Aorta (tissue), 4 donors: ENCODE measurements around the gene GPRC6A. TPM values are rescaled to one million over a fixed set of nuclear protein-coding genes. Genes with fewer than 3 reads are reported as not detected.

Source experiments
- polyA plus RNA-seq, 2 donors: library from polyadenylated mRNA; stranded (reverse); fragments of 200-250 nt; gene quantifications; one replicate each; pipeline ENCODE4 v1.2.3, GENCODE V29; 2013
- total RNA-seq, 2 donors: library from RNA; stranded (reverse); fragmentation: NEBNext Ultra II Directional; extraction: Animal tissue kit (Norgen Biotek cat#: 25700); gene quantifications; one replicate each; pipeline ENCODE4 v1.2.1, GENCODE V29; 2021
- donor health status: healthy with polysubstance abuse.
- donor health status: Bipolar disorder and iron deficiency.
- donor health status: DM: no; HTN: no; CAD: no.
- donor health status: DM: yes; HTN: yes; CAD: no.

The GPRC6A gene
- total and polyA plus RNA-seq, 4 donors = not detected

Other genes with a start within 250 kb of the GPRC6A start
- gene RSPH4A, start 212.6 kb downstream of the GPRC6A start, total RNA-seq = under 1 TPM; 0.48 to 0.68 TPM
- gene RSPH4A, start 212.6 kb downstream of the GPRC6A start, polyA plus RNA-seq = under 1 TPM in 1 of 2 donors, not detected in 1; 0.51 TPM
- gene ZUP1, start 160.3 kb downstream of the GPRC6A start, total RNA-seq = 10 to 100 TPM; 11.4 TPM
- gene ZUP1, start 160.3 kb downstream of the GPRC6A start, polyA plus RNA-seq = 1 to 10 TPM; 4.6 to 7.1 TPM
- gene KPNA5, start 147.9 kb downstream of the GPRC6A start, total RNA-seq = 10 to 100 TPM; 18.9 to 21.7 TPM
- gene KPNA5, start 147.9 kb downstream of the GPRC6A start, polyA plus RNA-seq = 1 to 10 TPM; 3.4 to 3.8 TPM
- gene FAM162B, start 63.4 kb downstream of the GPRC6A start, total RNA-seq = 1 to 10 TPM; 3.2 to 6.2 TPM
- gene FAM162B, start 63.4 kb downstream of the GPRC6A start, polyA plus RNA-seq = under 1 TPM in 1 of 2 donors, not detected in 1; 0.88 TPM
- gene RFX6, start 48.2 kb upstream of the GPRC6A start, total RNA-seq = not detected
- gene RFX6, start 48.2 kb upstream of the GPRC6A start, polyA plus RNA-seq = not detected